Central memory CD8-positive, alpha-beta T cell (primary cell): ENCODE results near the gene TWIST2.

Source experiments
- ATAC-seq: fragments of 150-1000 bp; cut with Tn5 transposase; replicated peaks from 2 replicates; pipeline ENCODE4 v1.10.0; 2022; ENCODE audit warnings: mild to moderate bottlenecking, moderate FRiP score, moderate number of reproducible peaks; ENCODE audit not compliant: poor library complexity, severe bottlenecking; ENCODE audit errors: extremely low read depth
- DNase-seq, 2 donors: peaks; one replicate each; pipeline ENCODE4 v3.0.0; 2021; ENCODE audit warnings: low spot score in 2 of 2
- H3K27ac Mint-ChIP-seq: one replicate; pipeline ENCODE4 v1.8.0; 2022; ENCODE audit warnings: low read depth, mild to moderate bottlenecking, moderate library complexity, mixed read lengths
- H3K27me3 Mint-ChIP-seq: one replicate; pipeline ENCODE4 v1.8.0; 2022; ENCODE audit warnings: mixed read lengths
- H3K36me3 Mint-ChIP-seq: one replicate; pipeline ENCODE4 v1.8.0; 2022; ENCODE audit warnings: mild to moderate bottlenecking, moderate library complexity, mixed read lengths; ENCODE audit not compliant: insufficient read depth
- H3K4me1 Mint-ChIP-seq: one replicate; pipeline ENCODE4 v1.8.0; 2022; ENCODE audit warnings: mixed read lengths
- H3K4me3 Mint-ChIP-seq: one replicate; pipeline ENCODE4 v1.8.0; 2022; ENCODE audit warnings: mild to moderate bottlenecking, moderate library complexity, mixed read lengths
- H3K9me3 Mint-ChIP-seq: one replicate; pipeline ENCODE4 v1.8.0; 2022; ENCODE audit warnings: mixed read lengths

The TWIST2 gene

DNA sequence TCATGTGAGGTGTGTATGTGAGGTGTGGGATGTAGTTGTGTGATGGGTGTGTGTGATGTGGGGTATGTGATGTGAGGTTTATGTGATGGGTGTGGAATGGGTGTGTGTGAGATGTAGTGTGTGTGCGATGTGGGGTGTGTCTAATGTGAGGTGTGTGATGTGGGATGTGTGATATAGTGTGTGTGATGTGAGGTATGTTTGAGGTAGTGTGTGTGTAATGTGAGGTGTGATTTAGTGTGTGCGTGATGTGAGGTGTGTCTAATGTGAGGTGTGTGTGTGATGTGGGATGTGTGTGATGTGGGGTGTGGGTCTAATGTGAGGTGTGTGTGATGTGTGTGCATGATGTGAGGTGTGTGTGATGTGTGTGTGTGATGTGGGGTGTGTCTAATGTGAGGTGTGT, 55.3 kb downstream of the TWIST2 start:
- Mint-ChIP-seq H3K27ac (no peak overlapping the region), H3K9me3 (no peaks in the 10 kb centered on the region), H3K4me1 (no peaks in the 10 kb centered on the region), H3K4me3 (no peak overlapping the region), H3K27me3 (no peaks in the 10 kb centered on the region), H3K36me3 (no peaks in the 10 kb centered on the region)
- ATAC-seq (no peak), DNase-seq (no peak)

- DNase-seq (no peak), ATAC-seq (no peak)
- Mint-ChIP-seq H3K9me3 (no peaks in the 10 kb centered on the region), H3K36me3 (no peaks in the 10 kb centered on the region), H3K27ac (no peak overlapping the region), H3K27me3 (no peaks in the 10 kb centered on the region), H3K4me1 (no peaks in the 10 kb centered on the region), H3K4me3 (no peak overlapping the region)
These were observed 56.3 kb downstream of the TWIST2 start for GRCh38 chr2:238904177-238904576.

DNA sequence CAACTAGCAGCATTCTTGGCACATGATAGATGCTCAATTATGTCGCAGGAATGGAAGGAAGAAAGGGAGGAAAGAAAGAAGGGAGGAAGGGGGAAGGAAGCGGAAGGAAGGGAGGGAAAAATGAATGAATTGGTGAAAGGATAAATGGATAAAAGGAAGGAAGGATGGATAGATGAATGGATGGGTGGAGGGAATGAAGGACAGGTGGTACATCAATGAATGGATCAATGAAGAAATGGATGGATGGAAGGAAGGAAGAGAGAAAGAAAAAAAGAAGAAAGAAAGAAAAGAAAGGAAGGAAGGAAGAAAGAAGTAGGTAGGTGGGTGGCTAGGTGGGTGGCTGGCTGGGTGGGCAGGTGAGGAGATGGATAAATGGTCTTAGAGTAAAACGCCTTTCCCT, 56.8 kb downstream of the TWIST2 start:
- Mint-ChIP-seq H3K27ac (no peak overlapping the region), H3K36me3 (no peaks in the 10 kb centered on the region)

DNA sequence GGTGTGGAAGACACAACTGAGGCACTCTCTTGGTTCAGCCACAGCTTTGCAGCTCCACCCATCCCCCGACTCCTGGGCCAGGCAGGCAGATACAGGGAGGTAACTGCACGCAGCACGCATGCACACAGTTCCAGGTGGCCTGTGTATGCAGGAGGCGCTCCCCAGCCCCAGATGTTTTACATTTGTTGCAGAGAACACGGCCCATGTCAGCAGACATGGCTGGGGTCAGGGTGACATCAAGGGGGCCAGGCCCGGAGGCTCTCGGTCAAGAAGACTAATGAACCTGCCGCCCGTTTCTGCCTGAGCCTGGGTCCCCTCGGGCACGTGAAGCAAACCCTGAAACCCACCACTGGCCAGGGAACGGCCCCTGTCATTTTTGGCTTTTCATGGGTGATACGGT, 57.3 kb downstream of the TWIST2 start:
- Mint-ChIP-seq H3K27ac (no peak overlapping the region), H3K27me3 (no peaks in the 10 kb centered on the region), H3K4me1 (no peaks in the 10 kb centered on the region), H3K4me3 (no peak overlapping the region), H3K36me3 (no peaks in the 10 kb centered on the region), H3K9me3 (no peaks in the 10 kb centered on the region)
- ATAC-seq: no peak
- no peak for DNase-seq

More for the DNA sequence above, 56.8 kb downstream of the TWIST2 start:
- Mint-ChIP-seq H3K9me3 (no peaks in the 10 kb centered on the region), H3K4me3 (no peak overlapping the region), H3K4me1 (no peaks in the 10 kb centered on the region), H3K27me3 (no peaks in the 10 kb centered on the region)
- ATAC-seq (no peak), DNase-seq (no peak)

DNA sequence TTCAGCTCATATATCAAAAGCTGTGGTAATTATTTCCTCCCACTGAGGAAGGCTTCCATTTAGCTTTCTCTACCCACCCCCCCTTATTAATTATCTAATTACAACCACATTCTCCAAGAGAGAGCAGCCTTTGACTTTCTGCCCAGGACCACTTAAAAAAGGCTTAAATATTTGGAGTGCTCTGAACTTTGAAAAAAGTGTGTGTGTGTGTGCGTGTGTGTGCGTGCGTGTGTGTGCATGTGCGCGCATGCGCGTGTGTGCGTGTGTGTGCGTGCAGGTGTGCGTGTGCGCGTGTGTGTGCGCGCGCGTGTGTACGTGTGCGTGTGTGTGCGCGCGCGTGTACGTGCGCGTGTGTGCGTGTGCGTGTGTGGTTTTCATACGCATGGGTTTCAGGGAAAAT, 57.8 kb downstream of the TWIST2 start:
- no peaks in the 10 kb centered on the region for H3K4me1 Mint-ChIP-seq
- no peaks in the 10 kb centered on the region for H3K9me3 Mint-ChIP-seq

GRCh38 chr2:238906254-238906935, 58.5 kb downstream of the TWIST2 start:
- H3K4me1 Mint-ChIP-seq: no peaks in the 10 kb centered on the region
- H3K4me3 Mint-ChIP-seq: no peak overlapping the region
- H3K36me3 Mint-ChIP-seq: no peaks in the 10 kb centered on the region
- no peak overlapping the region for H3K27ac Mint-ChIP-seq
- H3K27me3 Mint-ChIP-seq: no peaks in the 10 kb centered on the region
- DNase-seq (no peak), ATAC-seq (no peak)
- no peaks in the 10 kb centered on the region for H3K9me3 Mint-ChIP-seq

More for the DNA sequence above, 57.8 kb downstream of the TWIST2 start:
- DNase-seq (no peak), ATAC-seq (no peak)
- Mint-ChIP-seq H3K36me3 (no peaks in the 10 kb centered on the region), H3K27ac (no peak overlapping the region), H3K4me3 (no peak overlapping the region), H3K27me3 (no peaks in the 10 kb centered on the region)

GRCh38 chr2:238906936-238907716, 59.2 kb downstream of the TWIST2 start:
- Mint-ChIP-seq H3K27ac (no peak overlapping the region), H3K27me3 (no peaks in the 10 kb centered on the region), H3K4me3 (no peak overlapping the region), H3K36me3 (no peaks in the 10 kb centered on the region), H3K4me1 (no peaks in the 10 kb centered on the region), H3K9me3 (no peaks in the 10 kb centered on the region)
- ATAC-seq (no peak), DNase-seq (no peak)

GRCh38 chr2:238907717-238908173, 59.9 kb downstream of the TWIST2 start:
- Mint-ChIP-seq H3K4me3 (no peak overlapping the region), H3K36me3 (no peaks in the 10 kb centered on the region), H3K27ac (no peak overlapping the region), H3K27me3 (no peaks in the 10 kb centered on the region), H3K4me1 (no peaks in the 10 kb centered on the region), H3K9me3 (no peaks in the 10 kb centered on the region)
- DNase-seq (no peak), ATAC-seq (no peak)

DNA sequence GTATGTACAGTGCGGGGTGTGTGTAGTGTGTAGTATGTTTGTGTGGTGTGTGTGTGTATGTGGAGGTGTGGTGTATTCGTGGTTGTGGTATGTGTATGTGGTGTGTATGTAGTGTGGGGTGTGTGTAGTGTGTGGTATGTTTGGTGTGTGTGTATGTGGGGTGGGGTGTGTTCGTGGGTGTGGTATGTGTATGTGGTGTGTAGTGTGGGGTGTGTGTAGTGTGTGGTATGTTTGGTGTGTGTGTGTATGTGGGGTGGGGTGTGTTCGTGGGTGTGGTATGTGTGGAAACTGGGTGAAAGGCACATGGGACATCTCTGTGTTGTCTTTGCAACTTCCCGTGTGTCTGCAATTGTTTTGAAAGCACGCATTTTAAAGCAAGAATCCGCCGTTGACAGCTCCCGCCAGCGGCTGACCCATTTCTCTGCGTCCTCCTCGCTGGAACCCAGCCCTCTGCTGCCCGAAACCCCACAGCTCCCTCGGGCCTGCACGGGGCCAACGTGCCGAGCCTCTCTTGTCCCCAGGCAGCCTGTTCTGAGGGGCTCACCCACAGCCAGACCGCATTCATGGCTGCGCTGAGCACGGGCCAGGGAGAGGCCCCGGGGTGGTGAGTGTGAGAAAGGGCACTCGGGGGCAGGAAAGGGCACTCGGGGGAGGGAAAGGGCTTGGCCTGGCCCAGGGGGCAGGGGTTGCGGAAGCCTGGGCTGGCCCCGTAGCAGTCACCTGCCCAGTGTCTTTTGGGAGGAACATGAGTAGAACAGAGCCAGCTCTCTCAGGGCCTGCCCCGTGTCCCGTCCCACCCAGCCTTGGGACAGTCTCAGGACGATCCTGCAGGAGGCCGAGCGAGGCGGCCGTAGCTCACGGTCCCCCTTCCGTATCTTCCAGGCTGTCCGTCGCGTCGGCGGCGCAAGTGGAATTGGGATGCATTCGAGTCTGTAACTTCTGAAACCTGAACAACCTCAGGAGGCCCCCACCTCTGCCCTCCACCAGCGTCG, 61.4 kb downstream of the TWIST2 start:
- Mint-ChIP-seq H3K4me1 (no peaks in the 10 kb centered on the region), H3K36me3 (peaks cover 1% of the 10 kb centered on the region), H3K27ac (no peak overlapping the region), H3K4me3 (no peak overlapping the region), H3K27me3 (peaks cover 3% of the 10 kb centered on the region), H3K9me3 (no peaks in the 10 kb centered on the region)
- no peak for ATAC-seq
- DNase-seq: no peak

DNA sequence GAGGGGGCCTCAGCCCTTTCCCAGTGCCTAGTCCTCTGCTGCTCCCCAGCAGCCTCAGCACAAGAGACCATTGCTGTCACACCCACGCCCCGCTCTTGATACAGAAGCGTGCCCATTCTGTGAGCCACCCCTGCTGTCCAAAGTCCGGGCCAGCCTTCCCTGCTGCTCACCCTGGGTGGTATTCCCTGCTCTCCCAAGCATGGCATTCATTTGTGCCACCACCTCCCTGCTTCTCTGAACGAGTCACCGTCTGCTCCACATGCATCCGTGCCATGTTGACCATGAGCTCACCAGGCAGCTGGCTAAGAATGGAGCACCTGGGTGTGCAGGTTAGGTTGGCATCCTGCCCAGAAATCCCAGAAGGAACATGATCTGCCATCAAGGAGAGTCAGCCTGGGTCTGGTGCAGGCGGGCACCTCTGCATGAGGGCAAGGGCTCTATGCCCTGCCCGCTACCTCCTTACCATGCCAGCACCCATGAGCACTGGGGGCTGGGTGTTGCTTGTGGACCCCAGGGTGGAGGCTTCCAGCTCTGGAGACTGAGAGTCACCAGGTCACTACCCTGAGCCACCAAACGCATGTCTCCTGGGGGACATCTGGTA, 63.0 kb downstream of the TWIST2 start:
- no peak overlapping the region for H3K4me3 Mint-ChIP-seq
- DNase-seq (no peak), ATAC-seq (no peak)
- H3K36me3 Mint-ChIP-seq: peaks cover 1% of the 10 kb centered on the region
- peaks cover 19% of the 10 kb centered on the region for H3K27me3 Mint-ChIP-seq
- H3K4me1 Mint-ChIP-seq: no peaks in the 10 kb centered on the region
- no peak overlapping the region for H3K27ac Mint-ChIP-seq
- H3K9me3 Mint-ChIP-seq: no peaks in the 10 kb centered on the region

DNA sequence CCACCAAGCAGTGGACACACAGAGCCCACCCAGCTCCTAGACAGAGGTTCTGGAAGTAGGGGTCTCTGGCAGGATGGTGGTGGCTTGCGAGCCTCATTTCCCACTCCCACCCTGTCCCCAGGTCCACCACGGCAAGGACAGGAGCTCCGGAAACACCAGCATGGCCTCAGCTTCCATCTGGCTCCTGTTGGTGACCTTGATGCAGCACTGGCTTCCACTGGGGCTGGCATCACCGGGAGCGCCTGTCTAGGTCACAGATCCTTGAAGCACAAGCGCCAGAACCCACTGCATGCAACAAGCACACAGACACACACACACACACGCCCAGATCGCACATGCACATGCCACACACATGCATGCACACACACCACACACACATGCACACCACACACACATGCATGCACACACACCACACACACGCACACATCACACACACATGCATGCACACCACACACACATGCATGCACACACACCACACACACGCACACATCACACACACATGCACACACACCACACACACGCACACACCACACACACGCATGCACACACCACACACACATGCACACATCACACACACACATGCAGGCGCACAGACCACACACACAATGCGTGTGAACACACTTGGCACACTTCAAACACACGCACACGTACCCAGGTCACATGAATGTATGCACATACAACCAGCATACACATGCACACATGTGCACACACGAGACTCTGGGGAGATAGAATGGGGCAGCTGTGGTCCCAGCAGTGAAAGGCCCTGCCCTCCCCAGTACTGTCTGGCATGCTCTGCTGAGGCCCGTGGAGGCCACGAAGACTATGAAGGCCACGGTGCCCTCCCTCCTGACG, 63.7 kb downstream of the TWIST2 start:
- no peak overlapping the region for H3K27ac Mint-ChIP-seq
- no peaks in the 10 kb centered on the region for H3K9me3 Mint-ChIP-seq
- H3K4me1 Mint-ChIP-seq: no peaks in the 10 kb centered on the region
- H3K27me3 Mint-ChIP-seq: peaks cover 27% of the 10 kb centered on the region
- peaks cover 1% of the 10 kb centered on the region for H3K36me3 Mint-ChIP-seq
- DNase-seq (no peak), ATAC-seq (no peak)
- no peak overlapping the region for H3K4me3 Mint-ChIP-seq
